Ovary (tissue), 9 donors: ENCODE measurements around the gene SLC9A8. TPM values are rescaled to one million over a fixed set of nuclear protein-coding genes. Genes with fewer than 3 reads are reported as not detected.

ENCODE experiments used
- DNase-seq, 5 donors: peaks; one replicate each; pipeline ENCODE4 v3.0.0-alpha.2; 2019 to 2020
- H3K27ac ChIP-seq, 2 donors: fragments of 200-600 bp; one replicate each; pipeline versions ENCODE4 v1.5.1 to v1.8.0; 2019 to 2022
- H3K27me3 ChIP-seq: fragments of 200-600 bp; one replicate; pipeline ENCODE4 v1.8.0; 2022
- H3K36me3 ChIP-seq: fragments of 200-600 bp; sonication (generic); one replicate; pipeline ENCODE4 v1.5.1; 2019
- H3K4me1 ChIP-seq: one replicate; pipeline ENCODE4 v1.8.1; 2013; ENCODE audit warnings: mild to moderate bottlenecking, moderate library complexity; ENCODE audit not compliant: insufficient read depth
- H3K4me3 ChIP-seq: fragments of 200-600 bp; sonication (generic); one replicate; pipeline ENCODE4 v1.5.1; 2017
- H3K9me3 ChIP-seq, 2 donors: fragments of 200-600 bp in 1 of 2; sonication (generic) in 1 of 2; one replicate each; pipeline versions ENCODE4 v1.5.1 to v1.8.1; 2013 to 2019; ENCODE audit warnings: mild to moderate bottlenecking in 1 of 2, moderate library complexity in 1 of 2
- CTCF ChIP-seq, 3 donors: fragments of 450-650 bp in 2 of 3; fragments of 200-600 bp in 1 of 3; IDR thresholded peaks; one replicate each; pipeline versions ENCODE4 v1.5.1 to v1.8.0; 2016 to 2022; ENCODE audit warnings: antibody characterized with exemption in 3 of 3, mild to moderate bottlenecking in 1 of 3
- EP300 ChIP-seq: sonication (generic); formaldehyde crosslinking; IDR thresholded peaks from one replicate; pipeline ENCODE4 v1.6.1; 2017; ENCODE audit warnings: antibody characterized with exemption
- POLR2A ChIP-seq: fragments of 450-650 bp; IDR thresholded peaks from one replicate; pipeline ENCODE4 v1.6.1; 2017; ENCODE audit warnings: antibody characterized with exemption, mild to moderate bottlenecking, moderate library complexity
- WGBS, 3 donors: extraction: QIAGEN DNeasy Blood & Tissue Kit in 1 of 3; methylation state at CpG; one replicate each; pipeline versions ENCODE4 v1.1.5 to v1.1.7; 2013 to 2017; 5-methylcytosine and 5-hydroxymethylcytosine counted together
- intact Hi-C, 4 donors: fragments of 100-400 bp; cut with DNase I; formaldehyde crosslinking; loops; one replicate each; pipeline versions ENCODE4 v1.11.0 to v1.15.1; 2022 to 2023
- polyA plus RNA-seq, 2 donors: library from polyadenylated mRNA; stranded (reverse); fragments of 200-250 nt in 1 of 2; fragments of 350-450 nt in 1 of 2; fragmentation: Illumina TruSeq in 1 of 2; extraction: RNeasy Lipid Tissue Mini Kit (QIAGEN cat#74804) in 1 of 2; gene quantifications; one replicate each; pipeline ENCODE4 v1.2.3, GENCODE V29; 2013 to 2014
- total RNA-seq, 7 donors: library from RNA; depleted of rRNA in 2 of 7; stranded (reverse); fragments of >200 nt in 2 of 7; fragmentation: NEBNext Ultra II Directional in 3 of 7; extraction: Animal tissue kit (Norgen Biotek cat#: 25700) in 3 of 7; gene quantifications; one replicate each; pipeline versions ENCODE4 v1.1.0 to v1.2.4, GENCODE V29; 2016 to 2023
- donor health status: DM: no; HTN: no; CAD: no; lungs with moderate emphysema.
- donor health status: DM: no; HTN: no; CAD: no.
- donor health status: Bipolar disorder and iron deficiency.
- donor health status: DM: yes; HTN: yes; CAD: no.
- donor health status: DM: no; HTN: no; CAD: no.
- donor health status: DM: yes; HTN: yes; CAD: no.

SLC9A8 gene
- total and polyA plus RNA-seq, 9 donors = 3.9 to 11.4 (median 7.7) TPM

DNA sequence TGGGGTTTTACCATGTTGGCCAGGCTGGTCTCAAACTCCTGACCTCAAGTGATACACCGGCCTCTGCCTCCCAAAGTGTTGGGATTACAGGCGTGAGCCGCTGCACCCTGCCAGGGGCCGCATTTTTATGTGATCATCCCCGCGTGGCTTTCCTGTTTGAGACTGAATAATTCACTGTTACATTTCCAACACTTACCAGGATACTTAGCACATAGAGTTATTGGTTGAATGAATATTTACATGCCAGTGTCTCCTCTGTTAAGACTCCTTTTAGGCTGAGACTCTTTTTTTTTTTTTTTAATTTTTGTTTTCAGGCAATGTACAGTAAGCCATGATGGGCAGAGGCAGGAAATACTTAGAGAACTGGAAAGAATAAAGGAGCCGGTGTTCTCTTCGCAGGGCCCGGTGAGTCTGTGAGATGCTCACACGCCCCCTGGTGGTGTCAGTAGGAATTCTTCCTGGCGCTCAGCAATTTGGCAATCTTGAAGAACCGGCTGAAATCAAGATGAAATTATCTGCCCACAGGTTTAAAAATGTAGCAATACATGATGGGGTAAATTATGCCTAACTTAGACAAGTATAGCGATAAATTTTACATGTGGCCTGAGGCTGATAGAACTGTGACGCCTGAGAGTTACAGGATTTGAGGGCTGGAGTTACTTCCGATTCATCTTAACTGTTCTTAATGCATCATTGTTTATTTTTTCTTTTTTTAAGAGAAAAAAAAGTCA is 115.9 kb downstream of the SLC9A8 start:
- Histone ChIP-seq H3K27ac (no peak overlapping the region), H3K27me3 (no peaks in the 10 kb centered on the region), H3K36me3 (no peaks in the 10 kb centered on the region), H3K4me1 (no peaks in the 10 kb centered on the region), H3K4me3 (no peak overlapping the region), H3K9me3 (no peaks in the 10 kb centered on the region)
- WGBS, 3 donors = 9 to 12% (median 10%) methylated on average over 15 of the region's 15 CpGs
- TF ChIP-seq CTCF (IDR thresholded peaks at IDR 0.05) = peak; percentile 76 to 96 (median 78)
- TF ChIP-seq POLR2A = no peak
- intact Hi-C loops = loop anchor here in 2 of 4 donors (5.0 kb wide), 1 partner anchor 316 kb away; no protein-coding TSS in a partner anchor
- peak; percentile 67 to 84 (median 81) for DNase-seq

DNA sequence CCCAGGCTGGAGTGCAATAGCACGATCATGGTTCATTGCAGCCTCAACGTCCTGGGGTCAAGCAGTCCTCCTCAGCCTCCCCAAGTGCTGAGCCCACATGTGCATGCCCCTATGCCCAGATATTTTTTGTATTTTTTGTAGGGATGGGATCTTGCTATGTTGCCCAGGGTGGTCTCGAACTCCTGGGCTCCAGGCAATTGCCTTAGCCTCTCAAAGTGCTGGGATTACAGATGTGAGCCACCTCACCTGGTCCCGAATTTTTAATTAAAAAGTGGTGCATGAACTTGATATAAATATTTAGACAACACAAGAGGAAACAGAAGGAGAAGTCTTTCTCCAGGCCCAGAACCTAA is 116.5 kb downstream of the SLC9A8 start:
- Histone ChIP-seq H3K27me3 (no peaks in the 10 kb centered on the region), H3K27ac (no peak overlapping the region), H3K4me3 (no peak overlapping the region), H3K4me1 (no peaks in the 10 kb centered on the region), H3K9me3 (no peaks in the 10 kb centered on the region), H3K36me3 (no peaks in the 10 kb centered on the region)
- peak in 1 of 5 donors; percentile 5 for DNase-seq
- WGBS, 3 donors = 35 to 43% (median 39%) methylated on average over 4 of the region's 4 CpGs
- intact Hi-C loops = loop anchor here in 2 of 4 donors (5.0 kb wide), 1 partner anchor 317 kb away; no protein-coding TSS in a partner anchor
- TF ChIP-seq CTCF (IDR thresholded peaks at IDR 0.05) = no peak
- no peak for TF ChIP-seq EP300
- no peak for TF ChIP-seq POLR2A

- no peaks in the 10 kb centered on the region for H3K27me3 ChIP-seq
- peak overlapping the region; percentile 89 for H3K4me3 ChIP-seq
- intact Hi-C loops = loop anchor here in 1 of 4 donors (10.0 kb wide), 1 partner anchor 321 kb away; no protein-coding TSS in a partner anchor
- no peaks in the 10 kb centered on the region for H3K9me3 ChIP-seq
- WGBS, 3 donors = 6 to 14% (median 6%) methylated on average over 21 of the region's 21 CpGs
- DNase-seq = no peak
- TF ChIP-seq EP300 (no peak), POLR2A (no peak), CTCF (IDR thresholded peaks at IDR 0.05) (no peak)
- no peaks in the 10 kb centered on the region for H3K36me3 ChIP-seq
- peaks cover 19% of the 10 kb centered on the region for H3K4me1 ChIP-seq
- peak overlapping the region; percentile 2 to 80 for H3K27ac ChIP-seq
Observed at GRCh38 chr20:49935746-49936152, 123.1 kb downstream of the SLC9A8 start.

DNA sequence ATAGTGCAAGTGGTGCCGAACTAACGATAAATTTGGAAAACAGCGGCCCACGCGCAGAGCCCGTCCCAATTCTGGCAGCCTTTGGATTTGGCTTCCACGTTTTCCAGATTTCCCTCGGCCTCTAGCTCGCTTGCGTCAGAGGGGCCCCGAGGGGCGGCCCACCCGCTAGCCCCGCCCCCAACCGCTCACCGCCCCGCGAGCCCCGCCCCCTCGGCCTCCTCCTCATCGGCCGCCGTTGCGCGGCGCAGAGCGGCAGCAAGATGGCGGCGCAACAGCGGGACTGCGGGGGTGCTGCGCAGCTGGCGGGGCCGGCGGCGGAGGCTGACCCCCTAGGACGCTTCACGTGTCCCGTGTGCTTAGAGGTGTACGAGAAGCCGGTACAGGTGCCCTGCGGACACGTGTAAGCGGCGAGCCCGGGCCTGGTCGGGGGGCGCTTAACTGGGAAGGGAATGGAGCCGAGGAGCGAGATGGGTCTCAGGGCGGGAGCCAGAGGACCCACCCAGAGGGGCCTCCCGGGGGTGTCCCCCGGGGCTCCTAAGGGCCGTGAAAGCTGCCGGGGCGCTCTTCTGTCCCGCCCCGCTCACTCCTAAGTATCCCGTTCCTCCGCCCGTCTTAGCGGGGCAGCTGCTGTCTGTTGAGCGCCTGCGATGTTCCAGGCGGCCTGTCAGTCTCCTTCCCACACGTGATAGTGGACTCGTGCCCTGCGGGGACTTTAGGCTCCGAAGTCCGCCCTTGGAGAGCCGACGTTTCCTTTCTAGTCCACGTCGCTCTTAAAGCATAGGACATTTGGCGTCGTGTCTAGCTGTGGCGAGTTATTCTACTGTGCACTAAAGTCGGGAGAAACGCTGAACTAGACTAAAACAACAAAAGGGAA is 123.8 kb downstream of the SLC9A8 start, which contains the start of gene RNF114:
Gene RNF114 (plus strand): TSS at position 245 of the 874 bp plus-strand sequence. CDS start 16 bp downstream, at position 261.
- Histone ChIP-seq H3K27me3 (no peaks in the 10 kb centered on the region), H3K4me3 (peak within 1 kb of the TSS; percentile 89), H3K9me3 (no peaks in the 10 kb centered on the region), H3K27ac (peak within 1 kb of the TSS; percentile 75 to 80), H3K4me1 (peaks cover 19% of the 10 kb centered on the region), H3K36me3 (no peaks in the 10 kb centered on the region)
- DNase-seq = peak; percentile 89 to 96 (median 94)
- WGBS, 3 donors = 0 to 1% (median 0%) methylated on average over 65 to 79 of the region's 79 CpGs
- TF ChIP-seq POLR2A (peak; percentile 97), CTCF (IDR thresholded peaks at IDR 0.05) (peak in 1 of 3 donors; percentile 27), EP300 (no peak)
- intact Hi-C loops = loop anchor here in 1 of 4 donors (10.0 kb wide), 1 partner anchor 322 kb away; no protein-coding TSS in a partner anchor
